Kidney (tissue), 14 donors: ENCODE data around the gene CALD1. TPM values are rescaled to one million over a fixed set of nuclear protein-coding genes. Genes with fewer than 3 reads are reported as not detected.
A peak's percentile ranks its signal among the peaks of the same experiment; 100 is the strongest.

ENCODE experiments used
- DNase-seq, 5 donors: peaks; one replicate each; pipeline ENCODE4 v3.0.0-alpha.2; 2013 to 2020
- FAIRE-seq: peaks from 2 replicates; lab custom pipeline; 2012; peaks lifted over from hg19 to GRCh38; lab: Jason Lieb, UNC
- H3K27ac ChIP-seq, 2 donors: one replicate each; pipeline ENCODE4 v1.7.0; 2013; ENCODE audit warnings: low read depth in 2 of 2, low read length in 2 of 2, inconsistent platforms in 1 of 2
- H3K27me3 ChIP-seq: one replicate; pipeline ENCODE4 v1.7.1; 2013; ENCODE audit warnings: low read length, inconsistent platforms; ENCODE audit not compliant: control insufficient read depth, insufficient read depth
- H3K36me3 ChIP-seq, 3 donors: one replicate each; pipeline versions ENCODE4 v1.7.0 to v1.7.1; 2013; ENCODE audit warnings: low read length in 3 of 3, control low read depth in 1 of 3, inconsistent platforms in 1 of 3; ENCODE audit not compliant: insufficient read depth in 3 of 3, control insufficient read depth in 2 of 3
- H3K4me1 ChIP-seq, 3 donors: one replicate each; pipeline versions ENCODE4 v1.7.0 to v1.7.1; 2013; ENCODE audit warnings: low read length in 3 of 3, inconsistent platforms in 1 of 3, low read depth in 1 of 3; ENCODE audit not compliant: control insufficient read depth in 2 of 3, insufficient read depth in 2 of 3
- H3K4me3 ChIP-seq, 3 donors: one replicate each; pipeline versions ENCODE4 v1.7.0 to v1.8.1; 2013; ENCODE audit warnings: low read length in 3 of 3, control low read depth in 1 of 3, inconsistent platforms in 1 of 3
- H3K9ac ChIP-seq, 3 donors: one replicate each; pipeline versions ENCODE4 v1.7.0 to v1.7.1; 2013; ENCODE audit warnings: low read length in 3 of 3, control low read depth in 1 of 3, inconsistent platforms in 1 of 3
- H3K9me3 ChIP-seq, 3 donors: one replicate each; pipeline versions ENCODE4 v1.7.0 to v1.7.1; 2013; ENCODE audit warnings: low read length in 3 of 3, control low read depth in 1 of 3, inconsistent platforms in 1 of 3; ENCODE audit not compliant: control insufficient read depth in 2 of 3, insufficient read depth in 1 of 3
- CTCF ChIP-seq: IDR thresholded peaks from 3 replicates; pipeline ENCODE4 v1.5.1; 2012; ENCODE audit warnings: mild to moderate bottlenecking, moderate library complexity, borderline replicate concordance; ENCODE audit not compliant: insufficient read depth; ENCODE audit errors: extremely low read depth
- intact Hi-C: fragments of 100-400 bp; cut with DNase I; formaldehyde crosslinking; loops from one replicate; pipeline ENCODE4 v1.11.1; 2022
- polyA plus RNA-seq: library from polyadenylated mRNA; stranded (reverse); fragments of 350-450 nt; fragmentation: Illumina TruSeq; extraction: RNeasy Lipid Tissue Mini Kit (QIAGEN cat#74804); gene quantifications from one replicate; pipeline ENCODE4 v1.2.3, GENCODE V29; 2014; ENCODE audit warnings: low read depth, low replicate concordance; ENCODE audit not compliant: insufficient read depth
- total RNA-seq: library from RNA; stranded (reverse); fragmentation: NEBNext Ultra II Directional; extraction: Animal tissue kit (Norgen Biotek cat#: 25700); gene quantifications from one replicate; pipeline ENCODE4 v1.2.1, GENCODE V29; 2021
- donor health status: control.
- donor health status: control.
- donor health status: control.
- donor health status: control.
- donor health status: control.
- donor health status: DM: yes; HTN: yes; CAD: no.
- donor health status: Normal renal cell carcinoma (clear cell type).

Gene CALD1
- total and polyA plus RNA-seq, 2 donors from 2014 or later: 72.7 to 218 TPM

GRCh38 chr7:134995239-134996096 is 216.0 kb downstream of the CALD1 start:
- FAIRE-seq (no peak), DNase-seq (peak in 1 of 5 donors; percentile 41)
- no peak for TF ChIP-seq CTCF
- Histone ChIP-seq H3K27ac (peak overlapping the region in 1 of 2 donors; percentile 52), H3K36me3 (peaks cover 3 to 5% (median 4%) of the 10 kb centered on the region in 3 donors), H3K4me3 (no peak overlapping the region), H3K9ac (no peak overlapping the region), H3K9me3 (no peaks in the 10 kb centered on the region), H3K27me3 (no peaks in the 10 kb centered on the region), H3K4me1 (peaks cover 2 to 55% (median 15%) of the 10 kb centered on the region in 3 donors)
- intact Hi-C loops: no loop called here

GRCh38 chr7:134996097-134996550 is 216.7 kb downstream of the CALD1 start:
- H3K27me3 ChIP-seq: no peaks in the 10 kb centered on the region
- H3K4me1 ChIP-seq: peaks cover 2 to 50% (median 14%) of the 10 kb centered on the region in 3 donors
- peak in 4 of 5 donors; percentile 44 to 86 (median 62) for DNase-seq
- FAIRE-seq: no peak
- H3K27ac ChIP-seq: no peak overlapping the region
- intact Hi-C loops: no loop called here
- peaks cover 3 to 5% (median 4%) of the 10 kb centered on the region in 3 donors for H3K36me3 ChIP-seq
- no peak overlapping the region for H3K4me3 ChIP-seq
- no peak for TF ChIP-seq CTCF
- H3K9me3 ChIP-seq: no peaks in the 10 kb centered on the region
- no peak overlapping the region for H3K9ac ChIP-seq

GRCh38 chr7:134997214-134997885 is 217.9 kb downstream of the CALD1 start:
- H3K9ac ChIP-seq: no peak overlapping the region

More at GRCh38 chr7:134997214-134997885, 217.9 kb downstream of the CALD1 start:
- intact Hi-C loops: no loop called here
- Histone ChIP-seq H3K9me3 (no peaks in the 10 kb centered on the region), H3K4me1 (peaks cover 2 to 39% (median 10%) of the 10 kb centered on the region in 3 donors), H3K27me3 (no peaks in the 10 kb centered on the region), H3K4me3 (no peak overlapping the region), H3K36me3 (peaks cover 3 to 5% (median 4%) of the 10 kb centered on the region in 3 donors), H3K27ac (no peak overlapping the region)
- no peak for TF ChIP-seq CTCF
- no peak for DNase-seq
- FAIRE-seq: no peak
